GM03348 (cell line): ENCODE data around the gene CPNE8.

Experiments used
- DNase-seq: peaks from one replicate; pipeline ENCODE4 v3.0.0; 2012; ENCODE audit warnings: low spot score

Gene CPNE8

DNA sequence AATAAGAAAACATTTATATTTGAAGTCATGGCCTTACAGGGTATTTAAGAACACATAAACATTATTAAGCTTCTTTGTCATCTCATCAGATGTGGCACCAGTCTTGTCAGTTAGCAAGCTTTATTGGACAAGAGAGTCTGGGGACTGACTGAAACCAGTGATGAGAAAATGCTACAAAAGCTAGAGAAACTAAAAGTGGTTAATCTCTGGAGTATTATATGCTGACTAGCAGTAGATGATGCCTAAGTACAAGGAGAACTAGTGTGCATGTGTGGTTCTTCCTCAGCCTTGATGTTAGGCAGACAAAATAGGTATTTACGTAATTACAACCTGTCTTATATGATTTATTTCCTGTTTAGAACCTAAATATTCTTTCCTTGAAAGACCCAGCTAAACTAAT is 176.5 kb downstream of the CPNE8 start:
- DNase-seq: no peak

DNA sequence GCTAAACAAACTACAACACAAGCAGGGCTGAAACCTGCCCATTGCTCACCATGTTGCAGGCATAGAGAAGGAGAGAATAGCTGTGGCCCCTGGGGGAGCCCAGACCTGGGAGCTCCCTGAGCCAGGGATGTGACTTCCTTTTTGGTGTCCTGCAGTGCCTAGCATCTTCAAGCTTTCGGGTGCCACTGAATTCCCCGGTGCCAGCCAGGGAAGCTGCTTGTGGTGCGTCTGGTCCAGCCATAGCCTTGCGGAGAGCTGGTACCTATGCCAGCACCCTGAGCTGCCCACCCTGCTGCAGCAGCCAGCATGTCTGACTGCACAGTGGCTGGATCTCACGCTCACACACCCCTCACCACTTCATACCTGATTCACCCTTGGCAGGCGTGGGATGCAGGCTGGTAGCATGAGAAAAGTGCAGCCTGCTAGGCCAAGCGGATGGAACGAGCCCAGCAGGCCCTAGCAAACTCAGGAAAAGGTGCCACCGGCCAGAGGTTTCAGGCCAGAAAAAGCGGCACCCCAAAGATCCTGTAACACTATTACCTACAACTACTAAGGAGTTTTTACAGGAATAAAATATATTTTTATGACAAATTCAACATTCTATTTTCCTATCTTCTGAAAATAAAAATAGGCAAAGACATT is 183.7 kb downstream of the CPNE8 start:
- DNase-seq: no peak

DNA sequence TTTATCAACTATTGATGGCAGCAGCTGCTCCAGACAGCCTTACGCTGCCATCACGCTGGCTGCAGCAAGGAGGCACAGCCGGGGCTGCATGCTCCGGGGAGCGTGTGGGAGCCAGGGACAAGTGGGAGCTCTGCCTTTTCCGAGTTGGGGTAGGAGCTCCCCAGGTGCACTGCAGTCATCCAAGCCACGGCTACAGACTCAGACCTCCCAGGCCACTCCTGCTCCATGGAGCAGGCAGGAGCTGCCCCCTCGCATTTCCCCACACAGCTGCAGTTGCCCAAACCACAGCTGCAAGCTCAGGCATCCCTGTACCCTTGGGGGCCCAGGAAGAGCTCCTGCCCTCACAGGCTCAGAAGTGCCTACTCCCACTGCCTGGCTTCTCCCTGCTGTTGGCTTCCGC is 184.7 kb downstream of the CPNE8 start:
- DNase-seq: no peak

DNA sequence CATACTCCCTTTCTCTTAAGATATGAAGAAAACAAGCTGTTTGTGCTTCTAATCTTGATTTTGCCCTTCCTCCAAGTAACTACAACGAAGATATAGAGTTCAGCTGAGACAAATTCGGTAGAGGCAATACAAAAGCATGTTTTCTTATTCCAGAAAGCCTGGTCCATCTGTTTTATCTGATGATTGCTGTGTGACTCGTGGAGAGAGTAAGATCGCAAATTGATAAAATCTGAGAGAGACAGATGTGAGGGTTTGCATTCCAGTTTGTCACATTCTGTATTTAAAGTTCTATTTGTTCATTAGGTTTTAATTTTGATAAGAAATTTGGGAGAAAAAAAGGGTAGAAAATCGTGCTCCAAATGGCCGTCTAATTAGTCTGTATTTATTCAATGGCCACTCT is 192.1 kb downstream of the CPNE8 start:
- no peak for DNase-seq

DNA sequence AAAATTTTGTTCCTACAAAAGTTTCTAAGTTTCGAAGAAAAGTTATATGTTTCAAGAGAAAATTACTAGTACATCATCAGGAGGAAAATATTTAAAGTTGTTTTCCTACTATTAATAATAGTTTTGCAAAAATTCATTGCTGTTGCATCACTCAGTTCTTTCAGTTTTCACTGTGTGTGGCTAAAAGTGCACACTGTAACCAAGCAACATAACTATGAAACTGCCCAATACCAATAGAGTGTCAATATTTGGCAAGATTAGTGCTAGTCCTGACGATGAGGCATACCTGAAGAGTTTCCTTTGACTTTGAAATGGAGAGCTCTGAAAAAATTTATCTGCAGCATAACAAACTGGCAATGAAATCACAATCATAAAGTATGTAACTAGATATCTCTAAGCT is 194.3 kb downstream of the CPNE8 start:
- DNase-seq: no peak

DNA sequence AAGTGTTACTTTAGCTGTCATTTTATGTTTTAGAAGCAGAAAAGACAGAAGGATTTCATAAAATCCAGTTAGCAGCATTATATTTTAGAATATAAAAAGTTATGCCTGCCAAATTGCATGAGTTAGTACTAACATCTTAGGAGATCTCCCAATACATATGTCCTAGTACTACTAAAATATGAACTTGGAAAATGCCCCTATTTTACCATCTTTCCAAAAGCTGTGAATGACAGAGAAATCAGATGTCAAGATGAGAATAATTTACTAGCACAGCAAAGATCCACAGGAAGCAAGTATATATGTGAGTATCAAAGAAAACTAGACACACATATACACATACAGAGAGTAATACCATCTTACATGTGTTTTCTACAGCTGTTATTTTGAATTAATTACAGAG is 196.9 kb downstream of the CPNE8 start:
- no peak for DNase-seq

DNA sequence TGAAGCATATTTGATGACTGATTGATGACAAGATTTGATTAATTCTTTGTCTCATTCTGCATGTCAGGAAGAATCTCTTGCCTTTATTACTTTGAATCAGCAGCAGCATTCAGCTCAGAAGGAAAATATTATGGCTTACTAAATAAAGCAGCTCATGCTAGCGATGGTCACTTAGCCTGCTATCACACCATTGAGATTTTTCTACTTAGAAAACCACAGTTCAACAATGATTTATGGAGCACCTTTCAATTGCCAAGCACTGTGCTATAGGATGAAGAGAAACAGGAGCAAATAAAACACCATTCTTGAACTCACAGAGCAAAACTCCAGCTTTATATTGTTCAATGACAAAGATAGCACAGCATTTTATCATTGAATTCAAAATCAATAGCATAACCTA is 197.7 kb downstream of the CPNE8 start:
- no peak for DNase-seq

DNA sequence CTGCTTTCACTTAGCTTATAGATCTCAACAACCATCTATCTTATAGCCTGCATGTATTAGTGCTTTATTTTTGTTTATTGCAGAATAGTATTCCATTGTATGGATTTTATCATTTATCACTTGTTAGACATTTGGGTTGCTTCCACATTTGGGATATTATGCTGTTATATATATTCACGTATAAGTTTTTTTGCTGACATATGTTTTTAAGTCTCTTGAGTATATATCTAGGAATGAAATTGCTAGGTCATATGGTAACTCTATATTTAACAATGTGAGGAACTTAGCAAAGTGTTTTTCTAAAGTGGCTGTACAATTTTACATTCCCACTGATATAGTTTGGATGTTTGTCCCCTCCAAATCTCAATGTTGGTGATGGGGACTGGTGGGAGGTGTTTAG is 208.1 kb downstream of the CPNE8 start:
- no peak for DNase-seq

DNA sequence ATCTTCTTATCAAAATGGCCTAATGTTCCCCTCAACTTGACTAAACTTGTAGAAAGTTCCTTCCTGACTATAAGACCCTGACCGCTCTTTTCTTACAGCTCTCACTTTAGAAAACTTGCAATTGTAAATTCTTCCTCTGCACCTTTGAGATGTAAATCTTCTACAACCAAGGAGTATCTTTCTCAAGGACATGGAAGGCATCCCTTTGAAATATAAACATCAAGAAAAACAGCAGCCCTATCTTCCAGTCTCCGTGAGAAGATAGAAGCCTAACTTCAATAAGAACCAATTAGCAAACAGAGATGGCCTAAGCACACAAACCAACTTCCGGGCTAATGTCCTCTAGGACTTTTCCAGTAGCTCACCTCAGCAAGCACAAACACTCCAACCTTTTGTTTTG is 210.3 kb downstream of the CPNE8 start:
- no peak for DNase-seq

DNA sequence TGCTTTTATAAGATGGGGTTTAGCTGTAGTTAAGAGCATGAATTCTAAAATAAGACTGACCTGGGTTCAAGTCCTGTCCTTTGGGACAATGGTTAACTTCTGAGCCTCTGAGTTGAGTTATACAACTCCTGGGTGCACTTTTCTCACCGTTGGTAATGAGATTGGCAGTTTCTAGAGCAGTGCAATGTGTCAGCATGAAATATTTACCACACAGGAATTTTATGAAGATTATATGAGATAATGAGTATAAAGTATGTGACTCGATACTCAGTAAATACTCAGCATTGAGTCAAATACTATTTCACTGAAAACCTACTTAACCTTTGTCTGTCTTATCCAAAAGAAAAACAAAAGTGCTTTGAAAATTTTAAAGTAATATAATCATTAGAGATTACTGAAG is 214.2 kb downstream of the CPNE8 start:
- DNase-seq: no peak

DNA sequence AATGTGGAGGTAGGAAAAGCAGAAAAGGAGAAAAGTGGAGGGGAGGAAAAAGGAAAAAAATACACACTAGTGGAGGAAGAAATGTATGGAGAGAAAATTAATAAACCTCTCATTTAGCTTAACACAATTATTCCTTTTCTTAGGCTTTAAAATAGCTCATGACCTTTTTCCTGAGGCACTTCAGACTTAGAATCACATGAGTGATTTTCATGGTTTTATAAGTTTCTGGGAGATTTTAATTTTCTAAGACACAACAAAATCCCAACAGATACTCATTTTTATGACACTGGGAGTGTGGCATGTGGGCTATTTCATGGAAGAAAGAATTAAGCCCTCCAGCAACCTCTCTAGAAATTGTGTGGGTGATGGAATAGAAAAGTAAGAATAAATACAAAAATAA is 214.7 kb downstream of the CPNE8 start:
- DNase-seq: no peak

DNA sequence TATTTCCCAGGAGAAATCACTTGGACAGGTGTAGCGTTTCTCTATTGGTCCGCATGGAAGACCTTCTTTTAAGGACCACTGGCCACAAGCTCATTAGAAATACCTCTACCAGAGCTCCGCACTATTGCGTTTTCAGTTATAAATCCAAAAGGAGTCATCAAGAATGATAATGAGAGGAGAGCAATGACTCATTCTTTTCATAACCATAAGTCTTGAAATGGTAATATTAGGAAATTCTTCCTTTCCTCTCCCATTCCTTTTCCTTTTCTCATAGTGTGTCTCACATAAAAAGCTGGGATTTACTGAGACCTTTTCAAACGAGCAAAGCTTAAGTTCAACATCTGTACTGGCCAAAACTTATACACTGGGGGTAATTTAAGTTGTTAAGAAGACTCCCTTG is 215.7 kb downstream of the CPNE8 start:
- no peak for DNase-seq

DNA sequence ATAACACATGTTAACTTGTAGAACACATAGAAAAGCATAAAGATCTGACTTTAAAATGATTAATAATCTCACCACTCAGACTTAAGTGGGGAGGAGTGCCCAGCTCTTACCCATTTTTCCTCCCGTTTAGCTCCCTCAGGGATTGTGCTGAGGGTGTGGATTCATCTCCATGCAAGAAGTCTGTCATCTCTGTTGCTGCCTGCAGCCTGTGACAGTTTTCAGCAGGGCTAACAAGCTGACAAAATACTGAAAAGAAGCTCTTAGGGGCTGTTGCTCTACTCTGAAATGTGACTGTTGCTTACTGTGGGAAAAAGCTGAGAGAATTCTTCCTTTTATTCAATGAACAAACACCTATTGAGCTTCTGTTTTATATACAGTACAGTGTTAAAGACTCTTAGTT is 216.2 kb downstream of the CPNE8 start:
- DNase-seq: no peak

DNA sequence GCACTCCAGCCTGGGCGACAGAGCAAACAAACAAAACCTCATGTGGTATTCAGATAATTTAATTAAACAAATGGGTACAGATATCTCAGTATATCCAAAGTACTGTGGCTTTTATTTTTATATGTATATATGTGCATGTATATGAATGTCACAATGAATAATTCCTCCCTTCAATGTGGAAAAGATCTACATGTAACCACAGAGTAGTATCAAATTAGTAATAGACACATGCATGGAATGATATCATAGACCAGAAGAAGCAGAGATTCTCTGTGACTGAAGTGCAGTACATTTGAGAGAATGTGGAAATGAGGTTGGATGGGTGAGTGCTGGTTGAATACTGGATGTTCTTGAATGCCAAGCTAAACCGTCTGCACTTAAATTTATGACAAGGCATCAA is 222.9 kb downstream of the CPNE8 start:
- DNase-seq: no peak

DNA sequence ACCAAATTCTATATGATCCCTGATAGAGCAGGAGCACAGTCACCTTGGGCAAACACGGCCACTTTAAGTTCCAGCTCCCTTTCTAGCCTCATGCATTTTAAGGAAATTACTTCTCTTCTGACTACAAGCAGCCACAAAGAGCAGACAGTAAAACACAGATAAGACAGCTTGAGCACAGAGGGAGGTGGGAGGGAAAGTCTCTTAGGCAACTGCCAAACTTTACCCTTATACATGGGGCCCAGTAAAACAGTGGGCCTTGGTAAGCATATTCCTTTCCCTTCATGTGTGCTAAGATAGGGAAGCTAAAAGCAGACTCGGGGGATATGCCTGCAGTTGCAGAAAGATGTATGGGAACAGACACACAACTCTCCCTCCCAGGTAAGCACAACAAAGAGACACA is 235.9 kb downstream of the CPNE8 start:
- DNase-seq: no peak

DNA sequence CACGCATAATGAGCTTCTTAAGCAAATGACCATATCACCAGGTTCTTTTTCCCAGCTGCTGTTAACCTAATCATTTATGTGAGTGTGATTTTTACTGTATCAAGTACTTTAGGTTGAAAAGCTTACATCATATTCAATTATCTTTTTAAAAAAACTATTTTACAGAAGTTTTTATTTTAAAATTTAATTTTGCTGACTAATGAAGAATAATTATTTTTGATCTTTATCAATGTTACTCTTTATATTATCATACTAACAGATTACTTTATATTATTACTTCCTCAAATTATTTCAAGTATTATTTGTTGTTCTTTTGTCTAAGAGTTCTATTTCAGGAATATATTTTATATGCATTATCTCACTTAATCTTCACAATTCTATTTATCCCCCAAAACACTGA is 236.3 kb downstream of the CPNE8 start:
- DNase-seq: no peak

DNA sequence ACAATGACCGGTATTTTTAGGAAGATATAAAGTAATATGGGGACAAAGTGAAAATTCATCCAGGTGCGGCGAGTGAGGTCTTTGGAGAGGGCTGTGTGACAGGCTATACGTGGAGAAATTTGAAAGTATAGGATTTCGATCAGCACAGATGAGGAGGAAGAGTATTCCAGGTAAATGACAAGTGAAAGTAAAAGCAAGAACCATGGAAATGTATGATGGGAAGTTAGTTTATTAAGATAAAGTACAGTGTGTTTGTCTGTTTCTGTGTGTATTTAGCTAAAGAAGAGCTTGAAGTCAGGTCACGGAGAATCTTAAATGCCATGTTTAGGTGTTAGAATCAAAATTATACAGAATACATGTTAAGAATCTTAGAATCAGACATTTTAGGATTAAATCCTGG is 239.0 kb downstream of the CPNE8 start:
- no peak for DNase-seq

DNA sequence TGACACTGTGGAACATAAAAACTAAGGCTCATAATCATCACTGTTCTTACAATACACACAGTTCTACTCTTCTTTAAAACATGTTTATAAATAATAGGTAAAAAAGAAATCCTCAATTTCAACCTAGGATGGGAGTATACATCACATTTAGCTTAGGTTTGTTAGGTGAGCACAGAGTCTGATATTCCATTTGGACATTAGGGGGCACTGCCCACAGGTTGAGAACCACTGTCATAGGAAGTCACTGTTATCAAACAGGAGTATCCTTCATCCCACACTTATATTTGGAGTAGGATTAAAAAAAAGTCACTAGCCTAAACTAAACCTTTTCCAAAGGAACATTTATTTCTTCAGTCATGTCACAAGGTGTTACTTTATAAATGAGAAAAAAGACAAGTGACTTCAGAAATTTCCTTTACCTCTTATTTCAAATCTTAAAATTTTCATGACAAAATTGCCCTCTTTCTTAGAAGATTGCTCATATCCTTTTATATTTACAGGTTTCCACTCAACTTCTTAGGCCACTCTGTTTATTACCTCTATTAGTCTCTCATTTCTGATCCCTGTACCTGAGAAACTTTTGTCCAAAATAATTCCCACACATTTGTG is 240.6 kb downstream of the CPNE8 start:
- no peak for DNase-seq

DNA sequence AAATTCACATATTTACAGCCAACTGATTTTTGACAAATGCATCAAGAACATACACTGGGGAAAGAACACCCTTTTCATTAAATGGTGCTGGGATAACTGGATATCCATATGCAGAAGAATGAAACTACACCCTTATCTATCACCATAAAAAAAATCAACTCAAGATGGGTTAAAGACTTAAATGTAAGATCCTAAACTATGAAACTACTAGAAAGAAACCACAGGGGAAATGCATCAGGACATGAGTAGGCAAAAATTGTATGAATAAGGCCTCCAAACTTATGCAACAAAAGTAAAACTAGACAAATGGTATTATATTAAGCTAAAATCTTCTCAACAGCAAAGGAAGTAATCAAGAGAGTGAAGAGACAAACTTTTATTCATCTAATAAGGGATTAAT is 242.6 kb downstream of the CPNE8 start:
- DNase-seq: no peak

DNA sequence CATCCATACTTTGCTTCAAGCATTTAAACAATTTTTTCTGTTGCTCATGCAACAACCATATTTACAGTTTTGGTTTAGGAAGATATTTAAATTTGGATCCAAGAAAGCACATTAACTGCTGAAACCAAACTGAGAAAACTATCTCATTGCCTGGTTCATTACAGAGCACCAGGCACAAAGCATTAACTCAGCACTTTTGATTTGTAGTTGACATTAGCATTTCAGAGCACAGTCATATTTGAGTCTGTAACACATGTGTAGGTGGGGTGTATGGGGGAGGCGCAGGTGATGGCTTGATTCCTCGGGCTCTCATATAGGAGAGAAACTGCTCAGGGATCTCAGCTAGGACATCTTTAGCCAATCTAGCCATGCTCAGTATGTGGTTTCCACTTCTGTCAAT is 251.7 kb downstream of the CPNE8 start:
- DNase-seq: no peak

DNA sequence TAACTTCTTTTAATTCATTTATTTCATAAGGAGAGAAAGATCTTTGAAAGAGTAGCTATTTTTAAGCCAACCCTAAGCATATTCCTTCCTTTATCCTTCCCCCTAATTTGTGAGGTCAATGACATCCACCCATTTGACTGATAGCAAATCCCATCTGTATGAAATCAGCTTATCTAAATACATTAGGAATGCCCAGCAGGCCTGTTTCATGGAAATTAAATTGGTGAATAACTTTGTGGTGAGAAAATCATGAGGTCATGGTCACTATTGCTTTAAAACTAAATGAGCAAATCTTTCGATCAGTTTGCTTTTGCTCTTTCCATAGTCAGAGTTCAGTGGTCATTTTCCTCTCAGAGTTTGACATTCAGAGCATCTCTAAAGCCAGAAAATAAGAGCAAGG is 256.6 kb downstream of the CPNE8 start:
- DNase-seq: no peak

DNA sequence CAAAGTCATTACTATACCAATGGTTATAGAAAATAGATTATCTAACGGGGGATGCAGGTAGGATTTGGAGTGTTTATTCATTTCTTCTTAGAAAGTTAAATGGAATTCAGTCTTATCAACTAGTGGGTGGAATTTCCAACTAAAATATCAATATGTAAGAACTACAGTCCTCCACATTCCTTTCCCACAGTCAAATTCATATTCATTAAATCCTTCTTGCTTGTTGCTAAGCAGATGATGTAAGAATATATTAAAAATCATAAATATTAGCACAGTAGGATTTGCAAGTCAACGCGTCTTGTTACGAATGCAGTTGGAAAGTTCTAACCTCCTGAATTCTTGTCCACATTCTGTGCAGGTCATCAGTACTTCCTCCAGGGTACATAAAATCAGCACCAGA is 259.2 kb downstream of the CPNE8 start:
- no peak for DNase-seq

DNA sequence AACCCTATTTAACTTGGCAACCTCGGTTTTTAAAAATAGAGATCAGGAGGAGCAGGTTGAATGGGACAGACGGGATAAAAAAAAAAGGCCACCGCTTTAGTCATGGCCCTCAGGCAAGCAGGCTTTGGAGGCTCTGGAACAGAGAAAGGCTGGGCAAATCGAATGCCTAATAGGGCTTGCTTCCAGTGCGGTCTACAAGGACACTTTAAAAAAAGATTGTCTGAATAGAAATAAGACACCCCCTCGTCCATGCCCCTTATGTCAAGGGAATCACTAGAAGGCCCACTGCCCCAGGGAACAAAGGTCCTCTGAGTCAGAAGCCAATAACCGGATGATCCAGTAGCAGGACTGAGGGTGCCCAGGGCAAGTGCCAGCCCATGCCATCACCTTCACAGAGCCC is 265.8 kb downstream of the CPNE8 start:
- no peak for DNase-seq

DNA sequence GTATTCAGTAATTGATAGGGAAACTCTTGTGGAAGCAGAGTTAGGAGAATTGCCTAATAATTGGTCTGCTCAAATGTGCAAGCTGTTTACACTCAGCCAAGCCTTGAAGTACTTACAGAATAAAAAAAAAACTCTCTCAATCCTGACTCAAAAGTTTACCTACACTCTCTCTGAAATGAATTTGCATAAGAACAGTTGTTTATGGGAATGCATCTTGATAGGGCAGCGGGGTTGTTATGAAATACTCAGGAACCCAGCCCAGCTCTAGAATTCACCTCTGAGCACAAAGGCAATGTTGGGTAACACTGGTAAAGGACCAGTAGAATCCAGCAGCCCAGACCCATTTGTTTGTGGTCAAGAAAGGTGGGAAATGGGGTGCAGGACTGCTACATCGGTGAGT is 267.0 kb downstream of the CPNE8 start:
- no peak for DNase-seq

DNA sequence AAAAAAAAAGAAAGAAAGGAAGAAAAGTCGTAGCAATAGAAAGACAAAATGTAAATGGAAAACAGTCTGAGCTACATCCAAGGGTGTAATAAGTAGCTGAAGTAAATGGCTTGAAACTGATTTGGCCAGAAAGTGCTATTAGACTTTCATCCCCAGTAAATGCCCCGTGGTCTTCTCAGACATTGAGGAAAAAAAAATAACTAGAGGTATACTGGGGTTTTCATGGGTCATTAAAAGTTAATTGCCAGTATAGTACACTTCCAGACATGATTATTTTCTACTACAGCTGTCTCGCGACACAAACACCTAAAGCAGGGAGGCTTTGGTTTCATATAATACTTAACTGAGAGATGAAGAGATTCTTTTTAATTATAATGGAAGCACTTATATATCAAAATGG is 271.9 kb downstream of the CPNE8 start:
- DNase-seq: no peak
